Ovary (tissue), 9 donors: ENCODE data around the gene CCL20. TPM values are rescaled to one million over a fixed set of nuclear protein-coding genes. Genes with fewer than 3 reads are reported as not detected.

Experiments used
- DNase-seq, 5 donors: peaks; one replicate each; pipeline ENCODE4 v3.0.0-alpha.2; 2019 to 2020
- H3K27ac ChIP-seq, 2 donors: fragments of 200-600 bp; one replicate each; pipeline versions ENCODE4 v1.5.1 to v1.8.0; 2019 to 2022
- H3K27me3 ChIP-seq: fragments of 200-600 bp; one replicate; pipeline ENCODE4 v1.8.0; 2022
- H3K36me3 ChIP-seq: fragments of 200-600 bp; sonication (generic); one replicate; pipeline ENCODE4 v1.5.1; 2019
- H3K4me1 ChIP-seq: one replicate; pipeline ENCODE4 v1.8.1; 2013; ENCODE audit warnings: mild to moderate bottlenecking, moderate library complexity; ENCODE audit not compliant: insufficient read depth
- H3K4me3 ChIP-seq: fragments of 200-600 bp; sonication (generic); one replicate; pipeline ENCODE4 v1.5.1; 2017
- H3K9me3 ChIP-seq, 2 donors: fragments of 200-600 bp in 1 of 2; sonication (generic) in 1 of 2; one replicate each; pipeline versions ENCODE4 v1.5.1 to v1.8.1; 2013 to 2019; ENCODE audit warnings: mild to moderate bottlenecking in 1 of 2, moderate library complexity in 1 of 2
- EP300 ChIP-seq: sonication (generic); formaldehyde crosslinking; IDR thresholded peaks from one replicate; pipeline ENCODE4 v1.6.1; 2017; ENCODE audit warnings: antibody characterized with exemption
- POLR2A ChIP-seq: fragments of 450-650 bp; IDR thresholded peaks from one replicate; pipeline ENCODE4 v1.6.1; 2017; ENCODE audit warnings: antibody characterized with exemption, mild to moderate bottlenecking, moderate library complexity
- WGBS, 3 donors: extraction: QIAGEN DNeasy Blood & Tissue Kit in 1 of 3; methylation state at CpG; one replicate each; pipeline versions ENCODE4 v1.1.5 to v1.1.7; 2013 to 2017; 5-methylcytosine and 5-hydroxymethylcytosine counted together
- intact Hi-C, 4 donors: fragments of 100-400 bp; cut with DNase I; formaldehyde crosslinking; loops; one replicate each; pipeline versions ENCODE4 v1.11.0 to v1.15.1; 2022 to 2023
- polyA plus RNA-seq, 2 donors: library from polyadenylated mRNA; stranded (reverse); fragments of 200-250 nt in 1 of 2; fragments of 350-450 nt in 1 of 2; fragmentation: Illumina TruSeq in 1 of 2; extraction: RNeasy Lipid Tissue Mini Kit (QIAGEN cat#74804) in 1 of 2; gene quantifications; one replicate each; pipeline ENCODE4 v1.2.3, GENCODE V29; 2013 to 2014
- total RNA-seq, 7 donors: library from RNA; depleted of rRNA in 2 of 7; stranded (reverse); fragments of >200 nt in 2 of 7; fragmentation: NEBNext Ultra II Directional in 3 of 7; extraction: Animal tissue kit (Norgen Biotek cat#: 25700) in 3 of 7; gene quantifications; one replicate each; pipeline versions ENCODE4 v1.1.0 to v1.2.4, GENCODE V29; 2016 to 2023
- TF ChIP-seq, protein P1 (sequence below), 3 donors: fragments of 450-650 bp in 2 of 3; fragments of 200-600 bp in 1 of 3; IDR thresholded peaks; one replicate each; pipeline versions ENCODE4 v1.5.1 to v1.8.0; 2016 to 2022; ENCODE audit warnings: antibody characterized with exemption in 3 of 3, mild to moderate bottlenecking in 1 of 3
- donor health status: DM: no; HTN: no; CAD: no; lungs with moderate emphysema.
- donor health status: DM: no; HTN: no; CAD: no.
- donor health status: Bipolar disorder and iron deficiency.
- donor health status: DM: yes; HTN: yes; CAD: no.
- donor health status: DM: no; HTN: no; CAD: no.
- donor health status: DM: yes; HTN: yes; CAD: no.

The CCL20 gene
- total and polyA plus RNA-seq, 9 donors: 0.43 to 6.4 (median 2.8) TPM; not detected in 5

DNA sequence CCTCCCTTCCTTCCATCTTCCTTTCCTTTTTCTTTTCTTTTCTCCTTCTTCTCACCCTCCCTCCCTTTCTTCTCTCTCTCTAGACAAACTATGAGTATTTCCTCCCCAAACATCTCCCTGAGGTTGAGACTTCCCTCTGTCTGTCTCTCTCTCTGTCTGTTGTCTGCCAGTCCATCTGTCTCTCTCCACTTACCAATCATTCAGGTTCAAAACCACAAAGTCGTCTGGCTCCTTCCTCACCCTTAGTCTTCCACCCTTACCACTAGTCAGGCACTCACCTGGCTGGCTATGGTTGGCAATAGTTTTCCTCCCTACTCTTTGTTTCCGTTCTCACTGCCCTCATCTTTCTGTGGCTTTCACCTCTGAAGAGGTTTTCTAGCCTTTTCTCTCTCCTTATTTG is 12.9 kb downstream of the CCL20 start:
- Histone ChIP-seq H3K27ac (no peak overlapping the region), H3K36me3 (no peaks in the 10 kb centered on the region), H3K9me3 (no peaks in the 10 kb centered on the region), H3K4me1 (no peaks in the 10 kb centered on the region), H3K4me3 (no peak overlapping the region), H3K27me3 (no peaks in the 10 kb centered on the region)
- no peak for DNase-seq
- TF ChIP-seq EP300: no peak
- TF ChIP-seq, protein P1, sequence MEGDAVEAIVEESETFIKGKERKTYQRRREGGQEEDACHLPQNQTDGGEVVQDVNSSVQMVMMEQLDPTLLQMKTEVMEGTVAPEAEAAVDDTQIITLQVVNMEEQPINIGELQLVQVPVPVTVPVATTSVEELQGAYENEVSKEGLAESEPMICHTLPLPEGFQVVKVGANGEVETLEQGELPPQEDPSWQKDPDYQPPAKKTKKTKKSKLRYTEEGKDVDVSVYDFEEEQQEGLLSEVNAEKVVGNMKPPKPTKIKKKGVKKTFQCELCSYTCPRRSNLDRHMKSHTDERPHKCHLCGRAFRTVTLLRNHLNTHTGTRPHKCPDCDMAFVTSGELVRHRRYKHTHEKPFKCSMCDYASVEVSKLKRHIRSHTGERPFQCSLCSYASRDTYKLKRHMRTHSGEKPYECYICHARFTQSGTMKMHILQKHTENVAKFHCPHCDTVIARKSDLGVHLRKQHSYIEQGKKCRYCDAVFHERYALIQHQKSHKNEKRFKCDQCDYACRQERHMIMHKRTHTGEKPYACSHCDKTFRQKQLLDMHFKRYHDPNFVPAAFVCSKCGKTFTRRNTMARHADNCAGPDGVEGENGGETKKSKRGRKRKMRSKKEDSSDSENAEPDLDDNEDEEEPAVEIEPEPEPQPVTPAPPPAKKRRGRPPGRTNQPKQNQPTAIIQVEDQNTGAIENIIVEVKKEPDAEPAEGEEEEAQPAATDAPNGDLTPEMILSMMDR (IDR thresholded peaks at IDR 0.05): no peak
- no peak for TF ChIP-seq POLR2A
- WGBS, 3 donors: 20 to 63% (median 21%) methylated on average over 2 of the region's 2 CpGs
- intact Hi-C loops: no loop called here

DNA sequence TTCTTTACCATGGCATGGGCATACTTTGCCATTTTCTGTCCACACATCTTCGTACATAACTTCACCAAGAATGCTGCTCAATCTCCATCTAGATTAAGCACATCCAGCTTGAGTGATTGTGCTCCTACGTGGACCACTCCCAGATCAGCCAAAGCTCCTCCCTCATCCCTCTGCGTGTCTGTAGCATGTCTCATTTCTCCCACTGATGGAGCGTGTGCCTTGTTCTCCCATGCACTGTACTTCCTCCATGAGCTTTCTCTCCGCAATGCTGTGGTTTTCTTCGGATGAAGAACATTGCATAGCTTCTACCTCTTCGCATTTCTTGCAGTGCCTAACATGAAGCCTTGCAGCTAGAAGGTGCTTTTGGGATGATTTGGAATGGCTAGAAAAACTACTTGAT is 13.5 kb downstream of the CCL20 start:
- Histone ChIP-seq H3K9me3 (no peaks in the 10 kb centered on the region), H3K4me3 (no peak overlapping the region), H3K4me1 (no peaks in the 10 kb centered on the region), H3K36me3 (no peaks in the 10 kb centered on the region), H3K27ac (no peak overlapping the region), H3K27me3 (no peaks in the 10 kb centered on the region)
- TF ChIP-seq POLR2A (no peak), EP300 (no peak)
- TF ChIP-seq, protein P1 (IDR thresholded peaks at IDR 0.05): no peak
- no peak for DNase-seq
- WGBS, 3 donors: 85 to 91% (median 90%) methylated on average over 7 of the region's 7 CpGs
- intact Hi-C loops: no loop called here

DNA sequence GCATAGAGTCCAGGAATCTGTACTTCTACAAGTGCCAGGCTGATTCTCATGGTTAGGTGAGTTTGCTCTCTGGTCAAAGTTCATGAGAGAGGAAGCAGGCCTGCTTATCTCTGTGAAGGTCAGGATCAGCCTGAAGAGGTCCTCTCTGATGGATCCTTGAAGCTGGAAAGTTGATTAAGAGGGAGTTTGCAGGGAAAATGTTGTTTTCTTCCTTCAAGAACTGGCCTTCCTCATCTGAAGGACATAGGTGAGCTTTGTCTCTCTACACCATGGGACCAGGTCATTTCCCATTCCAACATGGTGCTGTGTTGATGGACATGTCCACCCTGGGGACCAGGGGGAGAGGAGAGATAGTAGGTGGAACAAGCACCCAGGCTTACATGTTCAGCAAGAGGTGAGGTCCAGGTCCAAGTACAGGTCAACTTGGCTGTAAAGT is 14.9 kb downstream of the CCL20 start:
- H3K36me3 ChIP-seq: no peaks in the 10 kb centered on the region
- H3K9me3 ChIP-seq: no peaks in the 10 kb centered on the region
- DNase-seq: no peak
- TF ChIP-seq, protein P1 (IDR thresholded peaks at IDR 0.05): no peak
- TF ChIP-seq POLR2A: no peak
- TF ChIP-seq EP300: no peak
- no peaks in the 10 kb centered on the region for H3K4me1 ChIP-seq
- H3K27me3 ChIP-seq: no peaks in the 10 kb centered on the region
- intact Hi-C loops: no loop called here
- no peak overlapping the region for H3K4me3 ChIP-seq
- no peak overlapping the region for H3K27ac ChIP-seq

DNA sequence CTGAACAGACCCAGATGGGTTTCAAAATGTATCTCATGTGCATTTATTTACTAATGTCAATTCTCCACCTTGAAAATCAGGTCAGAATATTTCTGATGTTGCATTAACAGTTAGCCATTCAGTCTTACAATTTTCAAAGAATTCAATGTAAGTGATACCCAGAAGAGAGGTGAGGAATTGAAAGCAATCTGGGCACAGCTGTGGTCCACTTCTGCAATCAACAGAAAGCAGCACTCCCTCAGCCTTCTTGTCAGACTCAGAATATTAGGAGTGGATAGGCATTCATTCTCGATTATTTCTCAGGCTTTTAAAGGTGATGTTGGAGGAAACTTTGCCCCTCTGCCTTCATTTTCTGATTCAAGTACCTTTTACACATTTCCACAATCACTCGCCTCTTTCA is 15.7 kb downstream of the CCL20 start:
- TF ChIP-seq POLR2A (no peak), EP300 (no peak)
- TF ChIP-seq, protein P1 (IDR thresholded peaks at IDR 0.05): no peak
- H3K9me3 ChIP-seq: no peaks in the 10 kb centered on the region
- WGBS, 3 donors: 67 to 90% (median 73%) methylated on average over 2 of the region's 2 CpGs
- no peak overlapping the region for H3K4me3 ChIP-seq
- no peak overlapping the region for H3K27ac ChIP-seq
- no peak for DNase-seq
- no peaks in the 10 kb centered on the region for H3K27me3 ChIP-seq
- H3K36me3 ChIP-seq: no peaks in the 10 kb centered on the region
- H3K4me1 ChIP-seq: no peaks in the 10 kb centered on the region
- intact Hi-C loops: no loop called here

DNA sequence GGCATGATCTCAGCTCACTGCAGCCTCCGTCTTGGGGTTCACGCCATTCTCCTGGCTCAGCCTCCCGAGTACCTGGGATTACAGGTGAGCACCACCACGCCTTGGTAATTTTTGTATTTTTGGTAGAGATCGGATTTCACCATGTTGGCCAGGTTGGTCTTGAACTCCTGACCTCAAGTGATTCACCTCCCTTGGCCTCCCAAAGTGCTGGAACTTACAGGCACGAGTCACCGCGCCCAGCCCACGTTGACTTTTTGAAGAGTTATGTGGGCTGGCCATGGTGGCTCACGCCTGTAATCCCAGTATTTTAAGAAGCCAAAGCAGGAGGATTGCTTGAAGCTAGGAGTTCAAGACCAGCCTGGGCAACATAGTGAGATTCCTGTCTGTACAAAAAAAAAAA is 20.8 kb downstream of the CCL20 start:
- H3K27ac ChIP-seq: no peak overlapping the region
- no peaks in the 10 kb centered on the region for H3K9me3 ChIP-seq
- no peaks in the 10 kb centered on the region for H3K4me1 ChIP-seq
- no peak for DNase-seq
- 88 to 92% (median 89%) methylated on average over 10 of the region's 10 CpGs for WGBS, 3 donors
- no peaks in the 10 kb centered on the region for H3K27me3 ChIP-seq
- no peak overlapping the region for H3K4me3 ChIP-seq
- intact Hi-C loops: no loop called here
- H3K36me3 ChIP-seq: no peaks in the 10 kb centered on the region
- TF ChIP-seq, protein P1 (IDR thresholded peaks at IDR 0.05): no peak
